Endothelial cell (in vitro differentiated cells): Measurements from ENCODE around the gene LSM14A. TPM values are rescaled to one million over a fixed set of nuclear protein-coding genes. Genes with fewer than 3 reads are reported as not detected.
A peak's percentile ranks its signal among the peaks of the same experiment; 100 is the strongest.
"Not testable (repeated sequence)": the region's sequence is repeated elsewhere in the genome, so short reads cannot be mapped to it uniquely, and the experiment has no call there.

Experiments used
- DNase-seq: peaks from one replicate; pipeline ENCODE4 v3.0.0; 2021; ENCODE audit warnings: low spot score
- H3K27ac Mint-ChIP-seq: one replicate; pipeline ENCODE4 v1.8.0; 2021; ENCODE audit warnings: mixed read lengths, inconsistent platforms; ENCODE audit not compliant: unreplicated experiment
- H3K27me3 Mint-ChIP-seq: one replicate; pipeline ENCODE4 v1.8.0; 2021; ENCODE audit warnings: mild to moderate bottlenecking, moderate library complexity, mixed read lengths, inconsistent platforms; ENCODE audit not compliant: unreplicated experiment
- H3K36me3 Mint-ChIP-seq: one replicate; pipeline ENCODE4 v1.8.0; 2021; ENCODE audit warnings: mild to moderate bottlenecking, low read depth, mixed read lengths, inconsistent platforms; ENCODE audit not compliant: unreplicated experiment
- H3K4me1 Mint-ChIP-seq: one replicate; pipeline ENCODE4 v1.8.0; 2021; ENCODE audit warnings: mild to moderate bottlenecking, mixed read lengths, inconsistent platforms; ENCODE audit not compliant: unreplicated experiment
- H3K4me3 Mint-ChIP-seq: one replicate; pipeline ENCODE4 v1.8.0; 2021; ENCODE audit warnings: mild to moderate bottlenecking, mixed read lengths, inconsistent platforms; ENCODE audit not compliant: unreplicated experiment
- H3K9me3 Mint-ChIP-seq: one replicate; pipeline ENCODE4 v1.8.0; 2021; ENCODE audit warnings: mixed read lengths, inconsistent platforms; ENCODE audit not compliant: unreplicated experiment
- total RNA-seq: library from RNA; stranded (reverse); fragmentation: NEBNext Ultra II Directional; extraction: Animal tissue kit (Norgen Biotek cat#: 25700); gene quantifications from one replicate; pipeline ENCODE4 v1.2.1, GENCODE V29; 2021; ENCODE audit not compliant: unreplicated experiment
- TF ChIP-seq, protein P1 (sequence below): fragments of 200-600 bp; sonication (generic); IDR thresholded peaks from one replicate; pipeline ENCODE4 v1.5.0; 2021; ENCODE audit warnings: antibody characterized with exemption; ENCODE audit not compliant: unreplicated experiment

The LSM14A gene
- total RNA-seq, 1 donor from 2014 or later, result 137 TPM

DNA sequence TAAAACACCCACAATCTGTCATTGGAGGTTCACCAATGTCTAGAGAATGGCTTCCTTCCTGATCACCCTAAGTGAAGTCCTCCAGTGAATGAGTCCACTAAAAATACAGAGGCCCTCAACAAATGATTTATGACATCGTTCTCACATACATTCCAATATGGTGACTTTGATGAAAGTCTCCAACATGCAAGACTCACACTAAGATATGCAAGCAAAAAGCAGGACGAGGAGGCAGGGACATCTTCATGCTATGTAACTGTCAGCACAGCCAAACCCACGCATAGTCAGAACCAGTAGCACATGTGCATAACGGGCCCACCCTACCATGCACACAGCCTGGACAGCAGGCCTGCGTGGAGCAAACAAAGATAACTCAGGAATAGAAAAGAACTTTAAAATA is 16.6 kb upstream of the LSM14A start:
- H3K4me1 Mint-ChIP-seq, result no peaks in the 10 kb centered on the region
- no peak overlapping the region for H3K4me3 Mint-ChIP-seq
- DNase-seq, result no peak
- H3K9me3 Mint-ChIP-seq, result no peaks in the 10 kb centered on the region
- TF ChIP-seq, protein P1, sequence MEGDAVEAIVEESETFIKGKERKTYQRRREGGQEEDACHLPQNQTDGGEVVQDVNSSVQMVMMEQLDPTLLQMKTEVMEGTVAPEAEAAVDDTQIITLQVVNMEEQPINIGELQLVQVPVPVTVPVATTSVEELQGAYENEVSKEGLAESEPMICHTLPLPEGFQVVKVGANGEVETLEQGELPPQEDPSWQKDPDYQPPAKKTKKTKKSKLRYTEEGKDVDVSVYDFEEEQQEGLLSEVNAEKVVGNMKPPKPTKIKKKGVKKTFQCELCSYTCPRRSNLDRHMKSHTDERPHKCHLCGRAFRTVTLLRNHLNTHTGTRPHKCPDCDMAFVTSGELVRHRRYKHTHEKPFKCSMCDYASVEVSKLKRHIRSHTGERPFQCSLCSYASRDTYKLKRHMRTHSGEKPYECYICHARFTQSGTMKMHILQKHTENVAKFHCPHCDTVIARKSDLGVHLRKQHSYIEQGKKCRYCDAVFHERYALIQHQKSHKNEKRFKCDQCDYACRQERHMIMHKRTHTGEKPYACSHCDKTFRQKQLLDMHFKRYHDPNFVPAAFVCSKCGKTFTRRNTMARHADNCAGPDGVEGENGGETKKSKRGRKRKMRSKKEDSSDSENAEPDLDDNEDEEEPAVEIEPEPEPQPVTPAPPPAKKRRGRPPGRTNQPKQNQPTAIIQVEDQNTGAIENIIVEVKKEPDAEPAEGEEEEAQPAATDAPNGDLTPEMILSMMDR, result no peak
- no peak overlapping the region for H3K27ac Mint-ChIP-seq
- no peaks in the 10 kb centered on the region for H3K36me3 Mint-ChIP-seq
- peaks cover 3% of the 10 kb centered on the region for H3K27me3 Mint-ChIP-seq

DNA sequence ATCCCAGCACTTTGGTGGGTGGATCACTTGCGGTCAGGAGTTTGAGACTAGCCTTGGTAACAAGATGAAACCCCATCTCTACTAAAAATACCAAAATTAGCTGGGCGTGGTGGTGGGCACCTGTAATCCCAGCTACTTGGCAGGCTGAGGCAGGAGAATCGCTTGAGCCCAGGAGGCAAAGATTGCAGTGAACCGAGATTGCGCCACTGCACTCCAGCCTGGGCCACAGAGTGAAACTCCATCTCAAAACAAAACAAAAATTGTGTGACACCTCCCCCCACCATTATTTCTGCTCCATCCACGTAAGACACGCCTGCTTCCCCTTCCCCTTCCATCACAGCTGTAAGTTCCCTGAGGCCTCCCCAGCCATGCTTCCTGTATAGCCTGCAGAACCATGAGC is 13.3 kb upstream of the LSM14A start:
- H3K9me3 Mint-ChIP-seq, H3K4me1 Mint-ChIP-seq, H3K27me3 Mint-ChIP-seq, H3K36me3 Mint-ChIP-seq, H3K27ac Mint-ChIP-seq, DNase-seq, H3K4me3 Mint-ChIP-seq: not testable (repeated sequence)

DNA sequence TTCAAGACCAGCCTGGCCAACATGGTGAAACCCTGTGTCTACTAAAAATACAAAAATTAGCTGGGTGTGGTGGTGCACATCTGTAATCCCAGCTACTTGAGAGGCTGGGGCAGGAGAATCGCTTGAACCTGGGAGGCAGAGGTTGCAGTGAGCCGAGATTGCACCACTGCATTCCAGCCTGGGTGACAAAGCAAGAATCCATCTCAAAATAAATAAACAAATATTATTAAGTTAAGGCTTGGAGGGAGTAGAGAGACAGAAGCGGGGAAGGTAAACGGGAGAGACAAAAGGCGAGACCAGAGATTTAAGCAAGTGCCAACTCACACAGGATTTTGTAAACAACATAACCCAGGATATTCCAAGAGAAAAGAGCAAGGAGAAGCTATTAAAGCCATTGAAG is 12.8 kb upstream of the LSM14A start:
- H3K27ac Mint-ChIP-seq, H3K4me1 Mint-ChIP-seq, DNase-seq, H3K36me3 Mint-ChIP-seq, H3K4me3 Mint-ChIP-seq, H3K9me3 Mint-ChIP-seq, H3K27me3 Mint-ChIP-seq: not testable (repeated sequence)

DNA sequence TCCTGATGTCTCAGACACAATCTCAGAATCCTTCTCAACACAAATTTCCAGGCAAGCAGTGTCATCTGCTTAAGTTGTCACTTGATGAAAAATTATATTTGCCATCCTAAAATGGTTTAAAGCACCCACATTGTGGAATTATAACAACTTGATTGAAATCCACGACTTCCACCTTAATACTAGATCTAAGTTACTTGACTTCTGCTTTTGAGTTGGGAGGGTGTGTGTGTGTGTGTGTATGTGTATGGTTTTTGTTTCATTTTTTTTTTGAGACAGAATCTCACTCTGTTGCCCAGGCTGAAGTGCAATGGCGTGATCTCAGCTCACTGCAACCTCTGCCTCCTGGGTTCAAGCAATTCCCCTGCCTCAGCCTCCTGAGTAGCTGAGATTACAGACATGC is 10.4 kb upstream of the LSM14A start:
- not testable (repeated sequence) for H3K4me1 Mint-ChIP-seq, H3K4me3 Mint-ChIP-seq, H3K36me3 Mint-ChIP-seq, DNase-seq, H3K9me3 Mint-ChIP-seq, H3K27ac Mint-ChIP-seq, H3K27me3 Mint-ChIP-seq

DNA sequence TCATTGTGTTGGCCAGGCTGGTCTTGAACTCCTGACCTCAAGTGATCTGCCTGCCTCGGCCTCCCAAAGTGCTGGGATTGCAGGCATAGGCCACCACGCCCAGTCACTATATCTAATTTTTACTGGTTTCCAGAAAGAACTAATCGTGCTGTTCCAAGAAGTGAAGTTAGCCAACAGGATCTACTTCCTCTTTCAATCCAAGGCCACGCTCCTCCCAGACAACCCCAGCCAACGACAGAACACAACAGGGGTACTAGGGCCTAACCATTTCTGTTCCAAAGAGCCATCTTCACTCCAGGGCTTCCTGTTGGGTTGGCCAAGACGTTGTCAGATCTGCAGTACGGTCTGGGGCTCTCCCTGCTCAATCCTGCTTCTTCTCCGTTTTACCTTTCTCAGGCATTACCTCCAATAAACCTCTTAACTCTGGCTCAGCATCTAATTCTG is 7.0 kb upstream of the LSM14A start:
- DNase-seq, result no peak
- TF ChIP-seq, protein P1, result no peak
- no peaks in the 10 kb centered on the region for H3K4me1 Mint-ChIP-seq
- H3K4me3 Mint-ChIP-seq, result no peak overlapping the region
- H3K27ac Mint-ChIP-seq, result no peak overlapping the region
- no peaks in the 10 kb centered on the region for H3K27me3 Mint-ChIP-seq
- no peaks in the 10 kb centered on the region for H3K36me3 Mint-ChIP-seq
- no peaks in the 10 kb centered on the region for H3K9me3 Mint-ChIP-seq

DNA sequence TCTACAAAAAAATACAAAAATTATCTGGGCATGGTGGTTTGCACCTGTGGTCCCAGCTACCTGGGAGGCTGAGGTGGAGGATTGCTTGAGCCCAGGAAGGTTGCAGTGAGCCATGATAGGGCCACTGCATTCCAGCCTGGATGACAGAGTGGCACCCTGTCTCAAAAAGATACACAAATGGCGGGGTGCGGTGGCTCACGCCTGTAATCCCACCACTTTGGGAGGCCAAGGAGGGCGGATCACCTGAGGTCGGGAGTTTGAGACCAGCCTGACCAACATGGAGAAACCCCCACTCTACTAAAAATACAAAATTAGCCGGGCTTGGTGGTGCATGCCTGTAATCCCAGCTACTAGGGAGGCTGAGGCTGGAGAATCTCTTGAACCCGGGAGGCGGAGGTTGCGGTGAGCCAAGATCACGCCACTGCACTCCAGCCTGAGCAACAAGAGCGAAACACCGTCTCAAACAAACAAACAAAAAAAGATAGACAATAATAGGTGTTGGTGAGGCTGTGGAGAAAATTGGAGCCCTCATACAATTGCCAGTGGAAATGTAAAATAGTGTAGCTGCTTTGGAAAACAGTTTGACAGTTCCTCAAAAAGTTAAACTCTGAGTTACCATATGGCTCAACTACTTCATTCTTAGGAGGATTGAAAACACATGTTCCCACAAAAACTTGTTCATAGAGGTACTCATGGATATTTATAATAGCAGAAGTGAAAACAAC is 2.7 kb upstream of the LSM14A start:
- not testable (repeated sequence) for H3K27ac Mint-ChIP-seq, H3K4me3 Mint-ChIP-seq, DNase-seq, H3K27me3 Mint-ChIP-seq, H3K9me3 Mint-ChIP-seq
- peaks cover 17% of the 10 kb centered on the region for H3K36me3 Mint-ChIP-seq
- H3K4me1 Mint-ChIP-seq, result peaks cover 24% of the 10 kb centered on the region

DNA sequence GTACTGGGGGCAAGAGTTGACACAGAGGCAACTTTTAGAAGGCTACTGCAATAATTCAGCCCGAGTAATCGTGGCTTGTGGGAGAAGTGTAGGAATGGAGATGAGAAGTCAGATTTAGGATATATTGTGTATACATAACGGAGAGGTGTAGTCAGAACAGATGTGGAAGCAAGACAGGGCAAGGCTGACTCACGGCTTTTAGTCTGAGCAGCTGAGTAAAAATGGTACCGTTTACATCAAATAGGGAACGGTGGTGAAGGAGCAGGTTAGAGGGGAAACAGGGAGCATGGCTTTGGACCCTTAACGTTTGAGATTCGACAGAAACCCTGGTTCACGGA is 796 bp upstream of the LSM14A start:
- no peak for DNase-seq
- TF ChIP-seq, protein P1, result no peak
- peaks cover 17% of the 10 kb centered on the region for H3K36me3 Mint-ChIP-seq
- peaks cover 28% of the 10 kb centered on the region for H3K4me1 Mint-ChIP-seq
- peak overlapping the region; percentile 89 for H3K4me3 Mint-ChIP-seq
- H3K27me3 Mint-ChIP-seq, result peaks cover 8% of the 10 kb centered on the region
- H3K27ac Mint-ChIP-seq, result peak overlapping the region; percentile 94
- H3K9me3 Mint-ChIP-seq, result no peaks in the 10 kb centered on the region
